Measurements from ENCODE around the gene NDUFV1.
A peak's percentile ranks its signal among the peaks of the same experiment; 100 is the strongest.

Gene NDUFV1

GRCh38 chr11:67613960-67614715 is 7.4 kb downstream of the NDUFV1 start:
- peak; percentile 70 for DNase-seq
- peak overlapping the region; percentile 52 for H3K9ac ChIP-seq (ENCODE audit: low read length)
- no peak overlapping the region for H3K23ac ChIP-seq (ENCODE audit: low read length)
- no peak overlapping the region for H4K5ac ChIP-seq (ENCODE audit: low read length)
- no peak overlapping the region for H2BK120ac ChIP-seq (ENCODE audit: low read depth, low read length)
- H3K4ac ChIP-seq (ENCODE audit: low read depth, low read length) = no peak overlapping the region
- no peaks in the 10 kb centered on the region for H3K27me3 ChIP-seq (ENCODE audit: insufficient read depth, low read length, poor library complexity)
- no peak overlapping the region for H2AK5ac ChIP-seq (ENCODE audit: low read length)
- peak overlapping the region; percentile 34 for H3K27ac ChIP-seq (ENCODE audit: low read depth, low read length)
- H3K56ac ChIP-seq (ENCODE audit: low read length) = peak overlapping the region; percentile 80
- H3K79me1 ChIP-seq (ENCODE audit: low read length) = no peaks in the 10 kb centered on the region
- H3K36me3 ChIP-seq (ENCODE audit: control insufficient read depth, insufficient read depth, low read length) = no peaks in the 10 kb centered on the region
- H2BK5ac ChIP-seq (ENCODE audit: low read length) = no peak overlapping the region
- H4K8ac ChIP-seq (ENCODE audit: low read depth, low read length) = no peak overlapping the region
- H3K18ac ChIP-seq (ENCODE audit: low read length) = no peak overlapping the region
- no peak overlapping the region for H3K4me3 ChIP-seq (ENCODE audit: low read length)
- no peak overlapping the region for H2BK15ac ChIP-seq (replicated peaks; ENCODE audit: low read depth)
- WGBS (ENCODE audit: extremely low coverage, insufficient coverage, low lambda C conversion rate) = no CpG with 5 or more reads among the region's 23 CpGs
- peaks cover 18% of the 10 kb centered on the region for H3K4me1 ChIP-seq (ENCODE audit: control insufficient read depth, low read depth, low read length)
- H3K4me2 ChIP-seq (ENCODE audit: low read length) = peak overlapping the region; percentile 52
- no peaks in the 10 kb centered on the region for H3K79me2 ChIP-seq (ENCODE audit: control insufficient read depth, insufficient read depth, low read length)

DNA sequence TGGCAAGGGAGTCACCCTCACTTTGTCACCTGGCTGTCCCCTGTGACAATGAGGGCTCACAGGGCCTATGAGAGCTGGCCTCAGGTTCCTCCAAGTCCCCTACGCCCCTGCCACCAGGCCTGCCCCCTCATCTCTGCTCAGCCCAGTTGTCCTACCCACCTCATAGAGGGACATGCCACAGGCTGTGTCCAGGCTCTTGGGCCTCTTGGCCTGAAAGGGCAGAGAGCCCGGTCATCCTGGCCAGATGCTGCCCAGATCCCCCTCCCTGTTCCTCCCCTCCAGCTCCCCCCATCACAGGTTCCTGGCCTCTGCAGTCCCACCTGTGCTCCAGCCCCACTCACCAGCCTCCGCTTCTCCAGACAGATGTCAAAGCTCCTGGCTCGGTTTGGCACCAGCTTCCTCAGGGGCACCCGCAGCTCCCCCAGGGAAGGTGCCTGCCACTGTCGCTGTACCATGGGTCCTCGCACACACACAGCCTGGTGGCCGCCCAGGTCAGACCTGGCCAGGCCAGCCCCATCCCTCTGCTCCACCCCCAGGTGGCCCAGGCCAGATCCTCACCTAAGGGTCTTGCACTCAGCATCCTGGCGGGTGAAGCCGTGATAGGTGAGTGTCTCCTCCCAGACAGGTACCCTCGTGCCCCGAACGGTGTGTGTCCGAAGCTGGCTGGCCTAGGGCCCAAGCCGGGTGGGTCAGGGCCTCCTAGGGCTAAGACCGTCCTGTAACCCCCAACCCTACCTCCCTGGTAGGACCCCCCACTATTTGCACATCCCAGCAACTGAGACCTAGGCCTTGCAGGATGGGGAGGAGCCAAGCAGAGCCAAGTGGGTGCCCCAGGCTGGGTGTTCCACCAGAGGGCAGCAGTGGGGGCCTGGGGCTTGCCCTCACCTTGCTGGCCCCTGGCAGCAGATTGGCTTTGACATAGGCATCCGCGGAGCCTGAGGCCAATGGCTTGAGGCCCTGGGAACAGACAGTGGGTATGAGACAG is 8.3 kb downstream of the NDUFV1 start:
- Histone ChIP-seq H3K4me2 (ENCODE audit: low read length) (no peak overlapping the region), H2BK15ac (replicated peaks; ENCODE audit: low read depth) (no peak overlapping the region), H3K4me3 (ENCODE audit: low read length) (no peak overlapping the region), H3K56ac (ENCODE audit: low read length) (peak overlapping the region; percentile 80), H3K4me1 (ENCODE audit: control insufficient read depth, low read depth, low read length) (peaks cover 18% of the 10 kb centered on the region), H3K36me3 (ENCODE audit: control insufficient read depth, insufficient read depth, low read length) (no peaks in the 10 kb centered on the region), H3K4ac (ENCODE audit: low read depth, low read length) (no peak overlapping the region), H3K9ac (ENCODE audit: low read length) (peak overlapping the region; percentile 52), H3K79me2 (ENCODE audit: control insufficient read depth, insufficient read depth, low read length) (no peaks in the 10 kb centered on the region), H3K27me3 (ENCODE audit: insufficient read depth, low read length, poor library complexity) (no peaks in the 10 kb centered on the region), H3K18ac (ENCODE audit: low read length) (no peak overlapping the region), H4K8ac (ENCODE audit: low read depth, low read length) (no peak overlapping the region), H2BK5ac (ENCODE audit: low read length) (no peak overlapping the region), H3K23ac (ENCODE audit: low read length) (no peak overlapping the region), H4K5ac (ENCODE audit: low read length) (no peak overlapping the region), H2BK120ac (ENCODE audit: low read depth, low read length) (no peak overlapping the region), H3K79me1 (ENCODE audit: low read length) (no peaks in the 10 kb centered on the region), H2AK5ac (ENCODE audit: low read length) (no peak overlapping the region), H3K27ac (ENCODE audit: low read depth, low read length) (no peak overlapping the region)
- peak; percentile 81 for DNase-seq
- WGBS (ENCODE audit: extremely low coverage, insufficient coverage, low lambda C conversion rate) = no CpG with 5 or more reads among the region's 18 CpGs

DNA sequence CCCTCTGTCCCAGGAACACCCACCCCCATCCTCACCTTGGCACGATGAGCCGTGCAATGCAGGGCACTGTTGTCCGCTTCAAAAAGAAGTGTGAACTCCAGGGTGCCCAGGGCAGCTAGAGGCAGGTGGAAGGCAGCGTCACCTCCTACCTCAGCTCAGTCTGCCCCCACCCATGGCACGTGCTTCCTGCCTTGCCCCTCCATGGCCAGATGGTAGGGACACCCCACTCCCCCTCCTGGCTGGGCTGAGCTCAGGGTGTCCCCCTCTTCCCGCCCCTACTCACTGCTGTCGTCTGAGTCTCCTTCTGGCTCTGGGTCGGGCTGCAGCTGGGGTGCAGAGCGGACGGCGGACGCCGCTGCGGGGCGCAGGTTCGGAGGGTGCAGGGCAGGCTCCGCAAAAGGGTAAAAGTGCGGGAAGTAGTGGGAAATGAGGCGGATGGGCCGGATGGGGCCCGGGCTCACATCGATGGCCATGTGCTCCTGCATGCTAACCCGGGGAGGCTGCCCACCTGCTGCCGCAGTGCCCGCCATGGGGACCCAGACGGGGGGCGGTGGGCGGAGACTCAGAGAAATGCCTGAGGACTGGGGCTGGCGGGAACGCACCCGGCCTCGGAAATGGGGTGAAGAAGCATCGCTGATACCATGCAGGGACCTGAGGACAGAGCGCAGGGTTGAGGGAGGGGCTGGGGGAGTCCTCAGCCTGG is 9.1 kb downstream of the NDUFV1 start:
- H3K79me1 ChIP-seq (ENCODE audit: low read length) = no peaks in the 10 kb centered on the region
- peak overlapping the region; percentile 77 for H3K56ac ChIP-seq (ENCODE audit: low read length)
- H2BK120ac ChIP-seq (ENCODE audit: low read depth, low read length) = no peak overlapping the region
- peaks cover 18% of the 10 kb centered on the region for H3K4me1 ChIP-seq (ENCODE audit: control insufficient read depth, low read depth, low read length)
- WGBS (ENCODE audit: extremely low coverage, insufficient coverage, low lambda C conversion rate) = no CpG with 5 or more reads among the region's 34 CpGs
- no peak overlapping the region for H3K18ac ChIP-seq (ENCODE audit: low read length)
- H3K4ac ChIP-seq (ENCODE audit: low read depth, low read length) = no peak overlapping the region
- no peaks in the 10 kb centered on the region for H3K27me3 ChIP-seq (ENCODE audit: insufficient read depth, low read length, poor library complexity)
- no peak overlapping the region for H4K8ac ChIP-seq (ENCODE audit: low read depth, low read length)
- DNase-seq = no peak
- H3K4me3 ChIP-seq (ENCODE audit: low read length) = no peak overlapping the region
- H3K27ac ChIP-seq (ENCODE audit: low read depth, low read length) = no peak overlapping the region
- peak overlapping the region; percentile 83 for H2AK5ac ChIP-seq (ENCODE audit: low read length)
- H3K79me2 ChIP-seq (ENCODE audit: control insufficient read depth, insufficient read depth, low read length) = no peaks in the 10 kb centered on the region
- peak overlapping the region; percentile 38 for H3K4me2 ChIP-seq (ENCODE audit: low read length)
- H3K23ac ChIP-seq (ENCODE audit: low read length) = peak overlapping the region; percentile 90
- peak overlapping the region; percentile 40 for H3K9ac ChIP-seq (ENCODE audit: low read length)
- H4K5ac ChIP-seq (ENCODE audit: low read length) = no peak overlapping the region
- H2BK15ac ChIP-seq (replicated peaks; ENCODE audit: low read depth) = no peak overlapping the region
- no peaks in the 10 kb centered on the region for H3K36me3 ChIP-seq (ENCODE audit: control insufficient read depth, insufficient read depth, low read length)
- no peak overlapping the region for H2BK5ac ChIP-seq (ENCODE audit: low read length)

GRCh38 chr11:67616431-67617242 is 9.9 kb downstream of the NDUFV1 start:
- no peak overlapping the region for H2BK120ac ChIP-seq (ENCODE audit: low read depth, low read length)
- peak overlapping the region; percentile 2 for H3K9ac ChIP-seq (ENCODE audit: low read length)
- no CpG with 5 or more reads among the region's 11 CpGs for WGBS (ENCODE audit: extremely low coverage, insufficient coverage, low lambda C conversion rate)
- H2AK5ac ChIP-seq (ENCODE audit: low read length) = no peak overlapping the region
- H3K18ac ChIP-seq (ENCODE audit: low read length) = no peak overlapping the region
- no peak overlapping the region for H4K8ac ChIP-seq (ENCODE audit: low read depth, low read length)
- no peaks in the 10 kb centered on the region for H3K27me3 ChIP-seq (ENCODE audit: insufficient read depth, low read length, poor library complexity)
- H3K4ac ChIP-seq (ENCODE audit: low read depth, low read length) = no peak overlapping the region
- H3K4me2 ChIP-seq (ENCODE audit: low read length) = no peak overlapping the region
- DNase-seq = peak; percentile 63
- H3K79me1 ChIP-seq (ENCODE audit: low read length) = no peaks in the 10 kb centered on the region
- H2BK15ac ChIP-seq (replicated peaks; ENCODE audit: low read depth) = no peak overlapping the region
- no peak overlapping the region for H4K5ac ChIP-seq (ENCODE audit: low read length)
- H2BK5ac ChIP-seq (ENCODE audit: low read length) = no peak overlapping the region
- H3K23ac ChIP-seq (ENCODE audit: low read length) = no peak overlapping the region
- peak overlapping the region; percentile 51 for H3K56ac ChIP-seq (ENCODE audit: low read length)
- H3K4me1 ChIP-seq (ENCODE audit: control insufficient read depth, low read depth, low read length) = peaks cover 18% of the 10 kb centered on the region
- no peak overlapping the region for H3K27ac ChIP-seq (ENCODE audit: low read depth, low read length)
- H3K36me3 ChIP-seq (ENCODE audit: control insufficient read depth, insufficient read depth, low read length) = no peaks in the 10 kb centered on the region
- no peaks in the 10 kb centered on the region for H3K79me2 ChIP-seq (ENCODE audit: control insufficient read depth, insufficient read depth, low read length)
- H3K4me3 ChIP-seq (ENCODE audit: low read length) = no peak overlapping the region

DNA sequence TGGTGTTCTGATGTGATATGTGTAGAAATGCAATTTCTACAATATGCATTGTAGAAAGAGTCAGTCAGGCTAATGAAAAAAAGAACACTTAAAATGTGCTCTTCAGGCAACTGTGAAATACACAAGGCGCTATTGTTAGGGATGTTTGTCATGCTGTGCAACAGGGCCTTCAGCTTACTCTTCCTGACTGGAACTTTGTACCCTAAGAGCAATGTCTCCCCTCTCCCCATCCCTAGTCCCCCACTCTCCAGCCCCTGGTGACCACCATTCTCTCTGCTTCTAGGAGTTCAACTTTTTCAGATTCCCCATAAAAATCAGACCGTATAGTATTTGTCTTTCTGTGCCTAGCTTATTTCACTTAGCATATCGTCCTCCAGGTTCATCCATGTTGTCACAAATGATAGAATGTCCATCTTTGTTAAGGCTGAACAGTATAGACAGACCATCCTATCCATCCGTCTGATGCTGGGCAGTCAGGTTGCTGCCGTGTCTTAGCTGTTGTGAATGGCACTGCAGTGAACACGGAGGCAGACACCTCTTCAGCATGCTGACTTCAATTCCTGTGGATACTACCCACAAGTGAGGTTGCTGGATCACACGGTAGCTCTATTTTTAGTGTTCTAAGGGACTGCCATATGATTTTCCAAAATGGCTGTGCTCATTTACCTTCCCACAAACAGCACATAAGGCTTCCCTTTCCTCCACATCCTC is 10.7 kb downstream of the NDUFV1 start:
- no peak overlapping the region for H2BK5ac ChIP-seq (ENCODE audit: low read length)
- no peak overlapping the region for H3K23ac ChIP-seq (ENCODE audit: low read length)
- no peak overlapping the region for H3K27ac ChIP-seq (ENCODE audit: low read depth, low read length)
- no peak overlapping the region for H3K18ac ChIP-seq (ENCODE audit: low read length)
- H2BK120ac ChIP-seq (ENCODE audit: low read depth, low read length) = no peak overlapping the region
- no peak overlapping the region for H3K4me3 ChIP-seq (ENCODE audit: low read length)
- peak overlapping the region; percentile 29 for H3K56ac ChIP-seq (ENCODE audit: low read length)
- H4K8ac ChIP-seq (ENCODE audit: low read depth, low read length) = no peak overlapping the region
- no peak overlapping the region for H2BK15ac ChIP-seq (replicated peaks; ENCODE audit: low read depth)
- no CpG with 5 or more reads among the region's 7 CpGs for WGBS (ENCODE audit: extremely low coverage, insufficient coverage, low lambda C conversion rate)
- H3K9ac ChIP-seq (ENCODE audit: low read length) = peak overlapping the region; percentile 10
- no peak for DNase-seq
- H3K4ac ChIP-seq (ENCODE audit: low read depth, low read length) = no peak overlapping the region
- peaks cover 18% of the 10 kb centered on the region for H3K4me1 ChIP-seq (ENCODE audit: control insufficient read depth, low read depth, low read length)
- no peak overlapping the region for H2AK5ac ChIP-seq (ENCODE audit: low read length)
- H3K36me3 ChIP-seq (ENCODE audit: control insufficient read depth, insufficient read depth, low read length) = no peaks in the 10 kb centered on the region
- no peaks in the 10 kb centered on the region for H3K79me1 ChIP-seq (ENCODE audit: low read length)
- H3K79me2 ChIP-seq (ENCODE audit: control insufficient read depth, insufficient read depth, low read length) = no peaks in the 10 kb centered on the region
- H3K4me2 ChIP-seq (ENCODE audit: low read length) = no peak overlapping the region
- H4K5ac ChIP-seq (ENCODE audit: low read length) = no peak overlapping the region
- no peaks in the 10 kb centered on the region for H3K27me3 ChIP-seq (ENCODE audit: insufficient read depth, low read length, poor library complexity)
